ENCODE measurements around the gene TLNRD1. TPM values are rescaled to one million over a fixed set of nuclear protein-coding genes. Genes with fewer than 3 reads are reported as not detected.

TLNRD1 gene
- total RNA-seq, 1 experiment from 2014 or later: 14.9 TPM

- intact Hi-C loops (cut with micrococcal nuclease; ENCODE audit: unreplicated experiment): no loop called here
- TF ChIP-seq CTCF (conservative IDR thresholded peaks at IDR 0.05): no peak
- TF ChIP-seq EZH2 (IDR thresholded peaks at IDR 0.05; ENCODE audit: low read depth): no peak
- Histone ChIP-seq H3K79me2 (ENCODE audit: low read depth) (no peaks in the 10 kb centered on the region), H3K36me3 (ENCODE audit: low read depth) (no peaks in the 10 kb centered on the region), H3K4me1 (replicated peaks; ENCODE audit: insufficient read depth) (no peaks in the 10 kb centered on the region), H3K4me3 (no peak overlapping the region), H3K9me3 (ENCODE audit: insufficient read depth, low read depth) (no peaks in the 10 kb centered on the region), H4K20me1 (ENCODE audit: insufficient read depth) (no peaks in the 10 kb centered on the region), H3K27me3 (ENCODE audit: insufficient read depth, low read depth) (no peaks in the 10 kb centered on the region), H3K4me2 (no peak overlapping the region), H3K27ac (no peak overlapping the region), H3K9me2 (ENCODE audit: insufficient read depth) (no peaks in the 10 kb centered on the region), H3F3A (ENCODE audit: insufficient read depth, low read depth) (no peaks in the 10 kb centered on the region), H2AFZ (no peak overlapping the region)
- no TSS peak for BruUV-seq (replicated peaks)
- no peak for DNase-seq
- ChIA-PET CTCF (no interaction called here), POLR2A (ENCODE audit: unreplicated experiment) (no interaction called here)
Observed at GRCh38 chr15:81021321-81021720, 20.6 kb downstream of the TLNRD1 start.

DNA sequence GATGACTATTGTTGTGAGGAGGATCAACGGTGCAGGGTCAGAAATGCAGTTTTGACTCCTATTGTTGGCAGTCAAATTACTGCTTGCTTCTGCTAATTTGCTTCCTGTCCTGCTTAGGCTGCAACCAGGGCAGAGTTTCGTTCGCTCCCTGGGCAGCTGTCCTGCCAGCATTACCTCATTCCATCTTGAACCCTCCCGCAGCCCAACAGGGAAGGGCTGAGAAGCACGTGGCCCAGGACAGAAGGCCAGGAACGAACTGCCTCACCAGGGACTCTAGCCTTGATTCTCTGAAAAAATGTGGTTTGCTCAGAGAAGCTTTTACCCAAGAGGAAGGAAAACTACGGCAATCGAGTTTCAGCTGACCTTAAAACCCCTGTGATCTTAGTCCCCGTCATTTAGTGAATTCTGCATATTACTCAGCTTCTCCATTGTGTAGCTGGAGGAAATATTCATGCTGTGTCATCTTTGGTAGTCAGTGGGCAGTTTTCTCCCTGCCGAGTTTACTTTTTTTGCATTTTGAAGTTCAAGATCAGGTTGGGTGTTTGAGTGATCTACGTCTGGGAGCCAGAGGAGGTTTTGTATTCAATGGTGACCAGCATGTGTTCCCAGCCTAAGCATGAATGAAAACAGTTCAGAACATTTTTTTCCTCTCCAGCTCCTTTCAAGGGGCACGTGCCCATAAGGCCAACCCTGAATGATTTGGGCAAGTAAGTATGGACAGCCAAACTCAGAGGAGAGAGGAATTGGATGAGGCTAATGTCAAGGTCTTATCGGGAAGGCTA lies 23.0 kb downstream of the TLNRD1 start:
- no peak for TF ChIP-seq EZH2 (IDR thresholded peaks at IDR 0.05; ENCODE audit: low read depth)
- TF ChIP-seq CTCF (conservative IDR thresholded peaks at IDR 0.05): no peak
- Histone ChIP-seq H3K9me3 (ENCODE audit: insufficient read depth, low read depth) (no peaks in the 10 kb centered on the region), H3K4me3 (no peak overlapping the region), H3K9me2 (ENCODE audit: insufficient read depth) (no peaks in the 10 kb centered on the region), H3K79me2 (ENCODE audit: low read depth) (no peaks in the 10 kb centered on the region), H3K4me2 (no peak overlapping the region), H3K27ac (no peak overlapping the region), H3K4me1 (replicated peaks; ENCODE audit: insufficient read depth) (0 out of 2 replicates have a peak, but pooled peaks cover 2% of the 10 kb centered on the region), H2AFZ (no peak overlapping the region), H3K36me3 (ENCODE audit: low read depth) (no peaks in the 10 kb centered on the region), H3K27me3 (ENCODE audit: insufficient read depth, low read depth) (no peaks in the 10 kb centered on the region), H4K20me1 (ENCODE audit: insufficient read depth) (no peaks in the 10 kb centered on the region), H3F3A (ENCODE audit: insufficient read depth, low read depth) (no peaks in the 10 kb centered on the region)
- intact Hi-C loops (cut with micrococcal nuclease; ENCODE audit: unreplicated experiment): no loop called here
- BruUV-seq (replicated peaks): TSS peak; percentile 45
- ChIA-PET CTCF (no interaction called here), POLR2A (ENCODE audit: unreplicated experiment) (no interaction called here)
- DNase-seq: peak in 1 of 2 experiments; percentile 10

DNA sequence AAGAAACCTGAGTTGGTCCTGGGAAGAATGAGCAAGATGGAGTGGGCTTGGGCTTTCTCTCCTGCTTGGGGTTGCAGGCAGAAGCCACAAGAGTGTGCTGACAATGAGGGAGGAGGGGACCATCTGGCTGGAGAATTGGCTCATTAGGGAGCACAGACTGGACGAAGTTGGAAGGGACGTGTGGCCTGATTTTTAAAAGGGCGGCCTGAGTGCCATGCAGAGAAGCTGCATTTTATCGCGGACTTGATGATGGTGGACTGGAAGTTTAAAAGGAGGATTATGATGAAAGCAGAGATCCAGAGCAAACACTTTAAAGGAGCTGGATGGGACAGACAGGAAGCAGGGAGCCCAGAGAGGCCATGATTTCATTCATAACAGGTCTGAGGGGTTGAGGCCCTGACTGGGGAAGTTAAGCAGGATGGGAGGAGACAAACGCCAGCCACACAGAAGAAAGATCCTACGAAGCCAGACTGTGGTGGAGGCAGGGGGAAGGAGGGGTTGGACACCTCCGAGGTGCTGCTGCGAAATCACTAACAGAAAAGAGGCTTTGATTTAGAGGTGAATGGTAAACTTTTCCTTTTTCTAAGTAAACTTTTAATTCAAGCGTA lies 23.6 kb downstream of the TLNRD1 start:
- CTCF ChIA-PET: no interaction called here
- no peak overlapping the region for H2AFZ ChIP-seq
- no TSS peak for BruUV-seq (replicated peaks)

More for the DNA sequence above, 23.6 kb downstream of the TLNRD1 start:
- no peaks in the 10 kb centered on the region for H3K36me3 ChIP-seq (ENCODE audit: low read depth)
- no peak overlapping the region for H3K27ac ChIP-seq
- H3K9me3 ChIP-seq (ENCODE audit: insufficient read depth, low read depth): 0 out of 2 replicates have a peak, but pooled peaks cover under 1% of the 10 kb centered on the region
- intact Hi-C loops (cut with micrococcal nuclease; ENCODE audit: unreplicated experiment): no loop called here
- POLR2A ChIA-PET (ENCODE audit: unreplicated experiment): no interaction called here
- H3K4me3 ChIP-seq: no peak overlapping the region
- H3K79me2 ChIP-seq (ENCODE audit: low read depth): no peaks in the 10 kb centered on the region
- TF ChIP-seq EZH2 (IDR thresholded peaks at IDR 0.05; ENCODE audit: low read depth): no peak
- TF ChIP-seq CTCF (conservative IDR thresholded peaks at IDR 0.05): no peak
- H3K4me2 ChIP-seq: no peak overlapping the region
- H3K27me3 ChIP-seq (ENCODE audit: insufficient read depth, low read depth): no peaks in the 10 kb centered on the region
- H3K4me1 ChIP-seq (replicated peaks; ENCODE audit: insufficient read depth): peaks cover 8% of the 10 kb centered on the region; the same call in 1 of the 2 replicates
- no peak for DNase-seq
- H4K20me1 ChIP-seq (ENCODE audit: insufficient read depth): no peaks in the 10 kb centered on the region
- no peaks in the 10 kb centered on the region for H3F3A ChIP-seq (ENCODE audit: insufficient read depth, low read depth)
- H3K9me2 ChIP-seq (ENCODE audit: insufficient read depth): no peaks in the 10 kb centered on the region

Measured in PC-9 (cell line).